ENCODE measurements around the gene RXRB. TPM values are rescaled to one million over a fixed set of nuclear protein-coding genes. Genes with fewer than 3 reads are reported as not detected.

RXRB gene
- total RNA-seq, 2 donors from 2014 or later = 33.4 to 36.3 TPM

DNA sequence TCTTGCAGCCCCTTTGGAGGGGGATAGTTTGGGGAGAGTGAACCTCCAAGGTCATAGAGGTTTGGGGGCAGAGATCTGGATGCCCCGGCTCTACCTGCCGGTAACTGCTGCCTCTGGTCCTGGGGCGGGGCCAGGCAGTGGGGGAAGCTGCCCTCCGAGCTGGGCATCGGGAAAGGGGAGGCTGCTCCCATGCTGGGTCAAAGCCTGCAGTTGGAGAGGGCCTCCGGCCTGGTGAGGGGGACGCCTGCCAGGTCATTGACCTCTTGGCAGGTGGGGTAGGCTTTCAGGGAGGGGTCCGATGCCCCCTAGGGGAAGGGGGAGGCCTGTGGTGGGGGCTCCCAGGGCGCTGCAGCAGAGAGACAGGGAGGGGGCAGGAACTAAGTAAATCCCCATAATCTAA is 15.3 kb downstream of the RXRB start:
- Histone ChIP-seq H3K4me1 (no peaks in the 10 kb centered on the region), H3K9ac (ENCODE audit: low read depth in 2 of 2, low read length in 2 of 2) (no peak overlapping the region), H3K36me3 (no peaks in the 10 kb centered on the region), H3K27ac (no peak overlapping the region), H3K4me3 (no peak overlapping the region), H3K9me3 (no peaks in the 10 kb centered on the region), H3K27me3 (no peaks in the 10 kb centered on the region)
- intact Hi-C loops (cut with DNase I) = no loop called here
- no peak for DNase-seq
- TF ChIP-seq, protein P1, sequence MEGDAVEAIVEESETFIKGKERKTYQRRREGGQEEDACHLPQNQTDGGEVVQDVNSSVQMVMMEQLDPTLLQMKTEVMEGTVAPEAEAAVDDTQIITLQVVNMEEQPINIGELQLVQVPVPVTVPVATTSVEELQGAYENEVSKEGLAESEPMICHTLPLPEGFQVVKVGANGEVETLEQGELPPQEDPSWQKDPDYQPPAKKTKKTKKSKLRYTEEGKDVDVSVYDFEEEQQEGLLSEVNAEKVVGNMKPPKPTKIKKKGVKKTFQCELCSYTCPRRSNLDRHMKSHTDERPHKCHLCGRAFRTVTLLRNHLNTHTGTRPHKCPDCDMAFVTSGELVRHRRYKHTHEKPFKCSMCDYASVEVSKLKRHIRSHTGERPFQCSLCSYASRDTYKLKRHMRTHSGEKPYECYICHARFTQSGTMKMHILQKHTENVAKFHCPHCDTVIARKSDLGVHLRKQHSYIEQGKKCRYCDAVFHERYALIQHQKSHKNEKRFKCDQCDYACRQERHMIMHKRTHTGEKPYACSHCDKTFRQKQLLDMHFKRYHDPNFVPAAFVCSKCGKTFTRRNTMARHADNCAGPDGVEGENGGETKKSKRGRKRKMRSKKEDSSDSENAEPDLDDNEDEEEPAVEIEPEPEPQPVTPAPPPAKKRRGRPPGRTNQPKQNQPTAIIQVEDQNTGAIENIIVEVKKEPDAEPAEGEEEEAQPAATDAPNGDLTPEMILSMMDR (IDR thresholded peaks at IDR 0.05) = no peak

DNA sequence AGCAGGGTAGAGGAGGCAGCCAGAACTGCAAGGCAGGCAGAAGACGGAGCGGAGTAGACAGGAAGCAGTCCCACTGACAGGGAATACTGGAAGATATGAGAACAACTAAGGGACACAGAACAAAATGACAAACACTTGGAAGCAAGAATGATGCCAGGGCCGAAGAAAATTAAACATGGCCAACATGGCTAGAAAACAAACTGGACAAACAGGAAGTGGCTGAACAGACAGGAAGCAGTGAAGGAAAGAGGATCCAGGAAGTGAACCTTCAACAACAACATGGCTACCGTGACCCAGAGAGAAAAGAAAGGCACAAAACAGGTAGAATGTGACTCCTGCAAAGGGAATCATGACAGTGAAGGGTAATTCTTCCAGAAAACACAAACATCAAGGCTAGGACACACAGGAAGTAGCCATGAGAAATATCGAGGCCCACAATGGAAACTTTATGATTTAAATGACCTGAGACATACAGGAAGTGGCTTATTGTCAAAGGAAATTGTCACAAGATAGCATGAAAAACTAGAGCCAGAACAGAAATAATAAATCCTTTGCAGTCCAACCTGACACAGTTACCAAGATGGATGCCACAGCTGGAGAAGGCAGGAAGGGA is 17.3 kb downstream of the RXRB start:
- Histone ChIP-seq H3K36me3 (no peaks in the 10 kb centered on the region), H3K27me3 (no peaks in the 10 kb centered on the region), H3K27ac (no peak overlapping the region), H3K9me3 (no peaks in the 10 kb centered on the region), H3K4me3 (no peak overlapping the region), H3K9ac (ENCODE audit: low read depth in 2 of 2, low read length in 2 of 2) (no peak overlapping the region), H3K4me1 (no peaks in the 10 kb centered on the region)
- TF ChIP-seq, protein P1 (IDR thresholded peaks at IDR 0.05) = no peak
- intact Hi-C loops (cut with DNase I) = no loop called here
- DNase-seq = no peak

DNA sequence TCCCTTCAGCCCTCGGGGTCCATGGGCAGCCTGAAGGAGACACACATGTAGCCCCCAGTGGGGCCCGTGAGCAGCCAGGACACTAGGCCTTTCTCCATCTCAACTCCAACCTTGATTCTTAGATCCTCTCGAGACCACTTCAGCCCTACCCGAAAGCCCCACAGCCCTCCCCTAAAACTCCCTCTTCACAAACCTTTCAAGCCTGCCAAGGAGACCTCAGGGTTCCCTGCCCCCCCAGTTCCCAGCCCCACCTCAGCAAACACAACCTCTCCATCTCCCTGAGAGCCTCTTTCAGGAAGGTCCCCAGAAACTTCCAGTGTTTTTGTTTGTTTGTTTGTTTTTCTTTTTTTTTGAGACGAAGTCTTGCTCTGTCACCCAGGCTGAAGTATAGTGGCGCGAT is 19.3 kb downstream of the RXRB start:
- TF ChIP-seq, protein P1 (IDR thresholded peaks at IDR 0.05) = no peak
- H3K9ac ChIP-seq (ENCODE audit: low read depth in 2 of 2, low read length in 2 of 2) = no peak overlapping the region
- no peaks in the 10 kb centered on the region for H3K9me3 ChIP-seq
- intact Hi-C loops (cut with DNase I) = no loop called here
- no peak overlapping the region for H3K27ac ChIP-seq
- H3K36me3 ChIP-seq = no peaks in the 10 kb centered on the region
- no peak for DNase-seq
- no peaks in the 10 kb centered on the region for H3K4me1 ChIP-seq
- H3K27me3 ChIP-seq = no peaks in the 10 kb centered on the region
- H3K4me3 ChIP-seq = no peak overlapping the region

DNA sequence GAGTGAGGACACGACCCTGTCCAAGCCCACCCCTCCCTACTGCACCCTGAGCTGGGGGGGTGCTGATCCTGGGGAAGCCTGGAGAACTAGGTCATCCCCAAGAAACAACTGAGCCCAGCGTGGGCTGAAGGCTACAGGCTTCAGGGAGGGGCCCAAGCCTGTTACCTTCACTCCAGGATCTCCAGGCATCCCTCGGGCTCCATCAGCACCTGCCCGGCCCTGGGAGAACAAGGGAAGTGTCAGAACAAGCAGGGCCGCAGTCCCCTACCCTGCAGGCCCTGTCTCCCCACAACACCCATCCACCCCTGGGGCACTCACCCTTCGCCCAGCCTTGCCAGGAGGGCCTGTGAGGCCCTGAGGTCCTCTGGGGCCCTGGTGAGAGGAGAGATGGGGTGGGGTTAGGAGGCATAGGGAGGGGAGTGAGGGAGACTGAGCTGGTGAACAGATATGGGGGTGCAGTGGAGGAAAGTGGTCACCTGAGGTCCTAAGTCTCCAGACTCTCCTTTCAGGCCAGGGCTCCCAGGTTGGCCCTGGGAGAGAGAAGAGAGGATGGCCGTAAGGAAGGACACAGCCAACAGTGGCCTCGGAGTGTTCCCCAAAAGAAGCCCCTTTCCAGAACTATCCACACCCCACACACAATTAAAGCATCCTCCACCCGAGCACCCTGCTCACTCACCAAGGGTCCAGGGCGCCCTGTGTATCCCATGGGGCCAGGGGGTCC is 21.6 kb downstream of the RXRB start:
- H3K36me3 ChIP-seq = no peaks in the 10 kb centered on the region
- TF ChIP-seq, protein P1 (IDR thresholded peaks at IDR 0.05) = no peak
- no peaks in the 10 kb centered on the region for H3K27me3 ChIP-seq
- DNase-seq = no peak
- intact Hi-C loops (cut with DNase I) = no loop called here
- no peak overlapping the region for H3K9ac ChIP-seq (ENCODE audit: low read depth in 2 of 2, low read length in 2 of 2)
- H3K9me3 ChIP-seq = no peaks in the 10 kb centered on the region
- H3K4me1 ChIP-seq = no peaks in the 10 kb centered on the region
- no peak overlapping the region for H3K4me3 ChIP-seq
- no peak overlapping the region for H3K27ac ChIP-seq

DNA sequence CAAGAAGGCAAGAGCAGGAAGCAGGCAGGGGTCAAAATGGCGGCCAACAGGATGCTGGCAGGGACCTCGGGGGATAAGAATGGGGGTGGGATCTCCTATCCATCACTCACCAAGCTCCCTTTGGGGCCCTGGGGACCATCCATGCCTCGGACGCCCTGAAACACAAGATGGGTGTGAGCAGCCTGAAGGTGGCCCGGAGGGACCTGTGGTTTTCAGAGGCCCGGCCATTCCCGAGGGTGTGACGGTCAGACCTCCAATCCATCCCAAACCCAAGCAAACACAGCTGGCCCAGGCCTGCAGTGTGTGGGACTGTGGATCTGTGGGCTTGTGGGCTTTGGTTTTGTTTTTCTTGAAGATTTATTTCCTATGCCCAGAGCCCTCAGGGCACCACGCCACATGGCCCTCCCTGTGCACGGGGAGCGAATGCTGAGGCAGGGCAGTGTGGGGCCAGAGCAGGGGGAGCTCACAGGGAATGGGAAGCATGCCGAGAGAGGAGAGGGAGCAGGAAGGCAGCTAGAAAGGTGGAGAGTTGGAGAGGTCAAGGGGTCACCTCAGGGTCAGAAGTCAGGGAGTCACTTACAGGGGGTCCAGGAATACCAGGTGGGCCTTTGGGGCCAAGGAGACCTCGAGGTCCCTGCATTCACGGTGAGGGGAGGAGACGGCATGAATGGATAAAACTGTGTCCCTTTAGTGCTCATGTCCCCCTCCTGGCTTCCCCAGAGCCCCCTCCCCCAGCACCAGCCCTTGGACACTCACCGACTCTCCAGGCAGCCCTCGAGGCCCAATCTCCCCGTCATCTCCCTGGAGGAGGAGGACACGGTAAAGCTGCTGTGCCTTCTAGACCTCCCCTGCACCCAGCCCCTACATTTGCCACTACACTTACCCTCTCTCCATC is 22.7 kb downstream of the RXRB start:
- H3K27ac ChIP-seq = no peak overlapping the region
- no peak for DNase-seq

More for the DNA sequence above, 22.7 kb downstream of the RXRB start:
- TF ChIP-seq, protein P1 (IDR thresholded peaks at IDR 0.05) = no peak
- H3K9me3 ChIP-seq = no peaks in the 10 kb centered on the region
- H3K9ac ChIP-seq (ENCODE audit: low read depth in 2 of 2, low read length in 2 of 2) = no peak overlapping the region
- no peaks in the 10 kb centered on the region for H3K27me3 ChIP-seq
- no peaks in the 10 kb centered on the region for H3K4me1 ChIP-seq
- H3K4me3 ChIP-seq = no peak overlapping the region
- no peaks in the 10 kb centered on the region for H3K36me3 ChIP-seq
- intact Hi-C loops (cut with DNase I) = no loop called here

Data from colonic mucosa (tissue), 4 donors.